Mucosa of descending colon (tissue), 3 donors: ENCODE measurements around the gene UCN2. TPM values are rescaled to one million over a fixed set of nuclear protein-coding genes. Genes with fewer than 3 reads are reported as not detected.

ENCODE experiments used
- ATAC-seq: fragments of 200-7000 bp; cut with Tn5 transposase; one replicate; pipeline ENCODE4 v1.9.1; 2020; ENCODE audit warnings: mild to moderate bottlenecking, moderate library complexity
- DNase-seq, 3 donors: peaks; one replicate each; pipeline ENCODE4 v3.0.0-alpha.2; 2020
- H3K36me3 ChIP-seq: fragments of 200-600 bp; one replicate; pipeline ENCODE4 v1.8.0; 2021; ENCODE audit warnings: low read depth, mild to moderate bottlenecking
- H3K4me1 ChIP-seq: fragments of 200-600 bp; one replicate; pipeline ENCODE4 v1.8.0; 2021; ENCODE audit warnings: low read depth, mild to moderate bottlenecking
- H3K4me3 ChIP-seq: fragments of 200-600 bp; one replicate; pipeline ENCODE4 v1.8.0; 2021; ENCODE audit warnings: mild to moderate bottlenecking
- H3K9me3 ChIP-seq: fragments of 200-600 bp; one replicate; pipeline ENCODE4 v1.8.0; 2021; ENCODE audit warnings: mild to moderate bottlenecking
- intact Hi-C, 2 donors: fragments of 100-400 bp; cut with DNase I in 1 of 2; cut with micrococcal nuclease in 1 of 2; formaldehyde crosslinking; loops; one replicate each; pipeline versions ENCODE4 v1.11.0 to v1.11.1; 2022; cut with DNase I, micrococcal nuclease
- total RNA-seq, 3 donors: library from RNA; stranded (reverse); fragmentation: NEBNext Ultra II Directional in 2 of 3; extraction: Animal tissue kit (Norgen Biotek cat#: 25700) in 2 of 3; gene quantifications; one replicate each; pipeline versions ENCODE4 v1.2.1 to v1.2.4, GENCODE V29; 2021 to 2023
- TF ChIP-seq, protein P1 (sequence below): fragments of 200-600 bp; IDR thresholded peaks from one replicate; pipeline ENCODE4 v1.8.0; 2022; ENCODE audit warnings: antibody characterized with exemption, mild to moderate bottlenecking
- donor health status: DM: no; HTN: no; CAD: no; lungs with moderate emphysema.
- donor health status: DM: no; HTN: no; CAD: no.
- donor health status: DM: no; HTN: yes; CAD: no.

The UCN2 gene
- total RNA-seq, 3 donors from 2014 or later = 0.19 TPM; not detected in 2

DNA sequence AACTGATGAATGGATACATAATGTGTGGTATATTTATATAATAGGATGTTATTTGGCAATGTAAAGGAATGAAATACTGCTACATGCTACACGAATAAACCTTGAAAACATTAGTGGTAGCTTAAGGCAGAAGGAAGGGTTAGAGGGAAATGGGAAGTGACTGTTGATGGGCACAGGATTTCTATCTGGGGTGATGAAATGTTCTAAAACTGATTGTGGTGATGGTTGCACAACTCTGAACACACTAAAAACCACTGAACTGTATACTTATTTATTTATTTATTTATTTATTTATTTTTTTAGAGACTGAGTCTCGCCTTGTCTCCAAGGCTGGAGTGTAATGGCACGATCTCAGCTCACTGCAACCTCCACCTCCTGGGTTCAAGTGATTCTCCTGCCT is 34.8 kb downstream of the UCN2 start:
- H3K36me3 ChIP-seq = no peaks in the 10 kb centered on the region
- ATAC-seq (no peak), DNase-seq (no peak)
- TF ChIP-seq, protein P1, sequence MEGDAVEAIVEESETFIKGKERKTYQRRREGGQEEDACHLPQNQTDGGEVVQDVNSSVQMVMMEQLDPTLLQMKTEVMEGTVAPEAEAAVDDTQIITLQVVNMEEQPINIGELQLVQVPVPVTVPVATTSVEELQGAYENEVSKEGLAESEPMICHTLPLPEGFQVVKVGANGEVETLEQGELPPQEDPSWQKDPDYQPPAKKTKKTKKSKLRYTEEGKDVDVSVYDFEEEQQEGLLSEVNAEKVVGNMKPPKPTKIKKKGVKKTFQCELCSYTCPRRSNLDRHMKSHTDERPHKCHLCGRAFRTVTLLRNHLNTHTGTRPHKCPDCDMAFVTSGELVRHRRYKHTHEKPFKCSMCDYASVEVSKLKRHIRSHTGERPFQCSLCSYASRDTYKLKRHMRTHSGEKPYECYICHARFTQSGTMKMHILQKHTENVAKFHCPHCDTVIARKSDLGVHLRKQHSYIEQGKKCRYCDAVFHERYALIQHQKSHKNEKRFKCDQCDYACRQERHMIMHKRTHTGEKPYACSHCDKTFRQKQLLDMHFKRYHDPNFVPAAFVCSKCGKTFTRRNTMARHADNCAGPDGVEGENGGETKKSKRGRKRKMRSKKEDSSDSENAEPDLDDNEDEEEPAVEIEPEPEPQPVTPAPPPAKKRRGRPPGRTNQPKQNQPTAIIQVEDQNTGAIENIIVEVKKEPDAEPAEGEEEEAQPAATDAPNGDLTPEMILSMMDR = no peak
- no peak overlapping the region for H3K4me3 ChIP-seq
- intact Hi-C loops = no loop called here
- H3K9me3 ChIP-seq = no peaks in the 10 kb centered on the region
- H3K4me1 ChIP-seq = no peaks in the 10 kb centered on the region

GRCh38 chr3:48528048-48528447 is 35.5 kb downstream of the UCN2 start:
- intact Hi-C loops = no loop called here
- no peak for DNase-seq
- Histone ChIP-seq H3K36me3 (no peaks in the 10 kb centered on the region), H3K4me1 (no peaks in the 10 kb centered on the region), H3K4me3 (no peak overlapping the region), H3K9me3 (no peaks in the 10 kb centered on the region)
- no peak for ATAC-seq
- TF ChIP-seq, protein P1 = no peak

DNA sequence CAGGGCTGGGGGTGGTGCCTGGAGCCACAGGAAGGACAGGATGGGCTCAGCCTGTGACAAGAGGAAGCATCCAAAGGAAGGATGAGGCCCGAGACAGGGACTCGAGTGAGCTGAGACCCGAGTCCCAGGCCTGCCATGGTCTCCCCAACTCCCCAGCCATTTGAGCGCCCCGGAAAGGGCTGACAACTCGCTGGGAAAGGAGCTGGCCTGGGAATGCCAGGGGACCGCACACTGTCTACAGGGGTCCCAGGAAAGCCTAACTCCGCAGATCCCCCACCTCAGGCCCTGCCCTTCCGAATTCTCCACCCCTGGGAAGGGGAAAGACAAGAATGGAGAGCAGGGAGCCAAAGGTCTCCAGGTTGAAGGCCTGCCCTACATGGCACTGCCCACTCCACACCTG is 38.6 kb downstream of the UCN2 start:
- no peak for ATAC-seq
- Histone ChIP-seq H3K36me3 (no peaks in the 10 kb centered on the region), H3K4me1 (no peaks in the 10 kb centered on the region), H3K9me3 (no peaks in the 10 kb centered on the region), H3K4me3 (no peak overlapping the region)
- DNase-seq = no peak
- TF ChIP-seq, protein P1 = no peak
- intact Hi-C loops = no loop called here

- ATAC-seq (peak; percentile 63), DNase-seq (peak in 1 of 3 donors; percentile 23)
- no peaks in the 10 kb centered on the region for H3K36me3 ChIP-seq
- intact Hi-C loops = no loop called here
- H3K4me1 ChIP-seq = no peaks in the 10 kb centered on the region
- H3K4me3 ChIP-seq = no peak overlapping the region
- no peaks in the 10 kb centered on the region for H3K9me3 ChIP-seq
- TF ChIP-seq, protein P1 = no peak
Measured at GRCh38 chr3:48521635-48522034, 41.9 kb downstream of the UCN2 start.

GRCh38 chr3:48519277-48519643 is 44.3 kb downstream of the UCN2 start:
- Histone ChIP-seq H3K4me1 (no peaks in the 10 kb centered on the region), H3K9me3 (no peaks in the 10 kb centered on the region), H3K4me3 (no peak overlapping the region), H3K36me3 (no peaks in the 10 kb centered on the region)
- TF ChIP-seq, protein P1 = no peak
- DNase-seq (no peak), ATAC-seq (no peak)
- intact Hi-C loops = no loop called here

- Histone ChIP-seq H3K36me3 (no peaks in the 10 kb centered on the region), H3K4me1 (no peaks in the 10 kb centered on the region), H3K4me3 (no peak overlapping the region), H3K9me3 (no peaks in the 10 kb centered on the region)
- intact Hi-C loops = no loop called here
- no peak for ATAC-seq
- TF ChIP-seq, protein P1 = no peak
- no peak for DNase-seq
Measured at GRCh38 chr3:48518638-48519276, 44.8 kb downstream of the UCN2 start.
